Activated CD4-positive, alpha-beta T cell treated with anti-CD3 and anti-CD28 coated beads, Interleukin-2, amount 10 ng/mL, durations not matched to agents 24 days and 14 days (primary cell): ENCODE results near the gene MAOB. TPM values are rescaled to one million over a fixed set of nuclear protein-coding genes. Genes with fewer than 3 reads are reported as not detected.

Experiments
- DNase-seq: peaks from one replicate; pipeline ENCODE4 v3.0.0; 2022
- H3K27ac Mint-ChIP-seq: one replicate; pipeline ENCODE4 v1.8.0; 2022; ENCODE audit warnings: mild to moderate bottlenecking, mixed read lengths
- H3K27me3 Mint-ChIP-seq: one replicate; pipeline ENCODE4 v1.8.0; 2022; ENCODE audit warnings: mixed read lengths
- H3K36me3 Mint-ChIP-seq: one replicate; pipeline ENCODE4 v1.8.0; 2022; ENCODE audit warnings: low read depth, mild to moderate bottlenecking, mixed read lengths
- H3K4me1 Mint-ChIP-seq: one replicate; pipeline ENCODE4 v1.8.0; 2021; ENCODE audit warnings: mixed read lengths
- H3K4me3 Mint-ChIP-seq: one replicate; pipeline ENCODE4 v1.8.0; 2022; ENCODE audit warnings: mild to moderate bottlenecking, moderate library complexity, mixed read lengths
- H3K9me3 Mint-ChIP-seq: one replicate; pipeline ENCODE4 v1.8.0; 2021; ENCODE audit warnings: mixed read lengths
- intact Hi-C: fragments of 100-400 bp; cut with micrococcal nuclease; formaldehyde crosslinking; loops from one replicate; pipeline ENCODE4 v1.15.1; 2023
- total RNA-seq: library from RNA; stranded (reverse); gene quantifications from 2 replicates; pipeline ENCODE4 v1.2.3, GENCODE V29; 2022

Gene MAOB
- total RNA-seq, 1 donor from 2014 or later: not detected

GRCh38 chrX:43876680-43877079, 5.6 kb downstream of the MAOB start:
- Mint-ChIP-seq H3K4me3 (no peak overlapping the region), H3K27ac (no peak overlapping the region), H3K36me3 (no peaks in the 10 kb centered on the region), H3K27me3 (no peaks in the 10 kb centered on the region), H3K9me3 (no peaks in the 10 kb centered on the region), H3K4me1 (no peaks in the 10 kb centered on the region)
- intact Hi-C loops: no loop called here
- no peak for DNase-seq

- Mint-ChIP-seq H3K9me3 (no peaks in the 10 kb centered on the region), H3K4me1 (no peaks in the 10 kb centered on the region), H3K27me3 (no peaks in the 10 kb centered on the region), H3K4me3 (no peak overlapping the region), H3K36me3 (no peaks in the 10 kb centered on the region), H3K27ac (no peak overlapping the region)
- intact Hi-C loops: no loop called here
- no peak for DNase-seq
These were observed 11.4 kb downstream of the MAOB start for GRCh38 chrX:43870758-43871419.

GRCh38 chrX:43870011-43870410, 12.2 kb downstream of the MAOB start:
- no peaks in the 10 kb centered on the region for H3K4me1 Mint-ChIP-seq
- no peak for DNase-seq
- intact Hi-C loops: no loop called here
- no peaks in the 10 kb centered on the region for H3K36me3 Mint-ChIP-seq
- no peak overlapping the region for H3K27ac Mint-ChIP-seq
- no peak overlapping the region for H3K4me3 Mint-ChIP-seq
- H3K9me3 Mint-ChIP-seq: no peaks in the 10 kb centered on the region
- H3K27me3 Mint-ChIP-seq: no peaks in the 10 kb centered on the region

- Mint-ChIP-seq H3K36me3 (no peaks in the 10 kb centered on the region), H3K27me3 (no peaks in the 10 kb centered on the region), H3K4me3 (no peak overlapping the region), H3K27ac (no peak overlapping the region), H3K4me1 (no peaks in the 10 kb centered on the region), H3K9me3 (no peaks in the 10 kb centered on the region)
- DNase-seq: no peak
- intact Hi-C loops: no loop called here
These were observed 13.5 kb downstream of the MAOB start for GRCh38 chrX:43868791-43869190.

- intact Hi-C loops: no loop called here
- Mint-ChIP-seq H3K27me3 (no peaks in the 10 kb centered on the region), H3K4me3 (no peak overlapping the region), H3K36me3 (no peaks in the 10 kb centered on the region), H3K27ac (no peak overlapping the region), H3K4me1 (no peaks in the 10 kb centered on the region), H3K9me3 (no peaks in the 10 kb centered on the region)
- DNase-seq: no peak
These were observed 15.8 kb downstream of the MAOB start for GRCh38 chrX:43866423-43866822.

GRCh38 chrX:43865791-43866190, 16.5 kb downstream of the MAOB start:
- DNase-seq: no peak
- Mint-ChIP-seq H3K9me3 (no peaks in the 10 kb centered on the region), H3K4me3 (no peak overlapping the region), H3K27me3 (no peaks in the 10 kb centered on the region), H3K36me3 (no peaks in the 10 kb centered on the region), H3K27ac (no peak overlapping the region), H3K4me1 (no peaks in the 10 kb centered on the region)
- intact Hi-C loops: no loop called here

GRCh38 chrX:43862434-43862833, 19.8 kb downstream of the MAOB start:
- no peaks in the 10 kb centered on the region for H3K4me1 Mint-ChIP-seq
- H3K27me3 Mint-ChIP-seq: no peaks in the 10 kb centered on the region
- DNase-seq: no peak
- no peaks in the 10 kb centered on the region for H3K36me3 Mint-ChIP-seq
- H3K9me3 Mint-ChIP-seq: peaks cover 4% of the 10 kb centered on the region
- no peak overlapping the region for H3K27ac Mint-ChIP-seq
- H3K4me3 Mint-ChIP-seq: no peak overlapping the region
- intact Hi-C loops: no loop called here

GRCh38 chrX:43861750-43862149, 20.5 kb downstream of the MAOB start:
- H3K4me1 Mint-ChIP-seq: no peaks in the 10 kb centered on the region
- H3K4me3 Mint-ChIP-seq: no peak overlapping the region
- H3K27me3 Mint-ChIP-seq: no peaks in the 10 kb centered on the region
- no peaks in the 10 kb centered on the region for H3K36me3 Mint-ChIP-seq
- no peak overlapping the region for H3K27ac Mint-ChIP-seq
- DNase-seq: no peak
- peaks cover 4% of the 10 kb centered on the region for H3K9me3 Mint-ChIP-seq
- intact Hi-C loops: no loop called here

- Mint-ChIP-seq H3K36me3 (no peaks in the 10 kb centered on the region), H3K27me3 (no peaks in the 10 kb centered on the region), H3K4me3 (no peak overlapping the region), H3K4me1 (no peaks in the 10 kb centered on the region), H3K27ac (no peak overlapping the region), H3K9me3 (peaks cover 4% of the 10 kb centered on the region)
- intact Hi-C loops: no loop called here
- no peak for DNase-seq
These were observed 21.4 kb downstream of the MAOB start for GRCh38 chrX:43860646-43861370.

- no peak for DNase-seq
- Mint-ChIP-seq H3K4me1 (no peaks in the 10 kb centered on the region), H3K27ac (no peak overlapping the region), H3K27me3 (no peaks in the 10 kb centered on the region), H3K36me3 (no peaks in the 10 kb centered on the region), H3K4me3 (no peak overlapping the region), H3K9me3 (peaks cover 3% of the 10 kb centered on the region)
- intact Hi-C loops: no loop called here
These were observed 28.9 kb downstream of the MAOB start for GRCh38 chrX:43853225-43853828.

GRCh38 chrX:43850629-43851028, 31.6 kb downstream of the MAOB start:
- intact Hi-C loops: no loop called here
- Mint-ChIP-seq H3K4me3 (no peak overlapping the region), H3K4me1 (no peaks in the 10 kb centered on the region), H3K9me3 (no peaks in the 10 kb centered on the region), H3K36me3 (no peaks in the 10 kb centered on the region), H3K27ac (no peak overlapping the region), H3K27me3 (no peaks in the 10 kb centered on the region)
- no peak for DNase-seq

- no peaks in the 10 kb centered on the region for H3K36me3 Mint-ChIP-seq
- no peak overlapping the region for H3K4me3 Mint-ChIP-seq
- no peak for DNase-seq
- H3K27ac Mint-ChIP-seq: no peak overlapping the region
- no peaks in the 10 kb centered on the region for H3K27me3 Mint-ChIP-seq
- intact Hi-C loops: no loop called here
- H3K4me1 Mint-ChIP-seq: no peaks in the 10 kb centered on the region
- H3K9me3 Mint-ChIP-seq: no peaks in the 10 kb centered on the region
These were observed 33.1 kb downstream of the MAOB start for GRCh38 chrX:43849173-43849572.

GRCh38 chrX:43847352-43847751, 34.9 kb downstream of the MAOB start:
- no peak for DNase-seq
- Mint-ChIP-seq H3K9me3 (no peaks in the 10 kb centered on the region), H3K27ac (no peak overlapping the region), H3K27me3 (no peaks in the 10 kb centered on the region), H3K4me3 (no peak overlapping the region), H3K36me3 (no peaks in the 10 kb centered on the region), H3K4me1 (no peaks in the 10 kb centered on the region)
- intact Hi-C loops: no loop called here

- DNase-seq: no peak
- Mint-ChIP-seq H3K36me3 (no peaks in the 10 kb centered on the region), H3K9me3 (no peaks in the 10 kb centered on the region), H3K4me3 (no peak overlapping the region), H3K4me1 (no peaks in the 10 kb centered on the region), H3K27ac (no peak overlapping the region), H3K27me3 (peaks cover under 1% of the 10 kb centered on the region)
- intact Hi-C loops: no loop called here
These were observed 35.7 kb downstream of the MAOB start for GRCh38 chrX:43846558-43846957.
